HL-60 (cell line): ENCODE results near the gene FBLN5.

Source experiments
- CTCF ChIP-seq: IDR thresholded peaks from one replicate; pipeline ENCODE4 v1.5.1; 2011; ENCODE audit warnings: low read length, control low read depth, inconsistent platforms; ENCODE audit not compliant: insufficient read depth
- POLR2AphosphoS5 ChIP-seq: IDR thresholded peaks from 2 replicates; pipeline ENCODE4 v1.6.1; 2012; ENCODE audit warnings: low read depth

- TF ChIP-seq POLR2AphosphoS5 (no peak), CTCF (no peak)
Observed at GRCh38 chr14:91847693-91848092, 99.8 kb downstream of the FBLN5 start.
